Prostate gland (tissue), 2 donors: ENCODE results near the gene ATG4D.
"Not testable (repeated sequence)": the region's sequence is repeated elsewhere in the genome, so short reads cannot be mapped to it uniquely, and the experiment has no call there.

ENCODE experiments used
- POLR2A ChIP-seq: fragments of 450-650 bp; IDR thresholded peaks from one replicate; pipeline ENCODE4 v1.6.1; 2016; ENCODE audit warnings: antibody characterized with exemption, mild to moderate bottlenecking
- TF ChIP-seq, protein P1 (sequence below), 4 experiments: fragments of 200-600 bp in 2 of 4; fragments of 450-650 bp in 2 of 4; sonication (generic) in 2 of 4; IDR thresholded peaks; 1 replicate in 3 of 4; 2 replicates in 1 of 4; pipeline ENCODE4 v1.5.1; 2016 to 2019; ENCODE audit warnings: antibody characterized with exemption in 4 of 4, mild to moderate bottlenecking in 2 of 4, moderate library complexity in 2 of 4

DNA sequence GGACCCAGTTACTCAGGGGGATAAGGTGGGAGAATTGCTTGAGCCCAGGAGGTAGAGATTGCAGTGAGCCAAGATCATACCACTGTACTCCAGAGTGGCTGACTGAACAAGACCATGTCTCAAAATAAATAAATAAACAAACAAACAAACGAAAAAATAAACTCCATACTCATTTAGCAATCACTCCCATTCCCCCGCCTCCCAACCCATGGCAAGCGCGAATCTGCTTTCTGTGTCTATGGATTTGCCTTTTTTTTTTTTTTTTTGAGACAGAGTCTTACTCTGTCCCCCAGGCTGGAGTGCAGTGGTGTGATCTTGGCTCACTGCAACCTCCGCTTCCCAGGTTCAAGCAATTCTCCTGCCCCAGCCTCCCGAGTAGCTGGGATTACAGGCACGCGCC, 16.8 kb upstream of the ATG4D start:
- TF ChIP-seq, protein P1, sequence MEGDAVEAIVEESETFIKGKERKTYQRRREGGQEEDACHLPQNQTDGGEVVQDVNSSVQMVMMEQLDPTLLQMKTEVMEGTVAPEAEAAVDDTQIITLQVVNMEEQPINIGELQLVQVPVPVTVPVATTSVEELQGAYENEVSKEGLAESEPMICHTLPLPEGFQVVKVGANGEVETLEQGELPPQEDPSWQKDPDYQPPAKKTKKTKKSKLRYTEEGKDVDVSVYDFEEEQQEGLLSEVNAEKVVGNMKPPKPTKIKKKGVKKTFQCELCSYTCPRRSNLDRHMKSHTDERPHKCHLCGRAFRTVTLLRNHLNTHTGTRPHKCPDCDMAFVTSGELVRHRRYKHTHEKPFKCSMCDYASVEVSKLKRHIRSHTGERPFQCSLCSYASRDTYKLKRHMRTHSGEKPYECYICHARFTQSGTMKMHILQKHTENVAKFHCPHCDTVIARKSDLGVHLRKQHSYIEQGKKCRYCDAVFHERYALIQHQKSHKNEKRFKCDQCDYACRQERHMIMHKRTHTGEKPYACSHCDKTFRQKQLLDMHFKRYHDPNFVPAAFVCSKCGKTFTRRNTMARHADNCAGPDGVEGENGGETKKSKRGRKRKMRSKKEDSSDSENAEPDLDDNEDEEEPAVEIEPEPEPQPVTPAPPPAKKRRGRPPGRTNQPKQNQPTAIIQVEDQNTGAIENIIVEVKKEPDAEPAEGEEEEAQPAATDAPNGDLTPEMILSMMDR (IDR thresholded peaks at IDR 0.05): not testable (repeated sequence)
- not testable (repeated sequence) for TF ChIP-seq POLR2A
